Measurements from ENCODE around the gene TRDN.

TRDN gene

GRCh38 chr6:123565529-123565928, 71.2 kb downstream of the TRDN start:
- no peak overlapping the region for H2AFZ ChIP-seq (ENCODE audit: low read length)
- H3K4me3 ChIP-seq (ENCODE audit: low read length, poor library complexity, severe bottlenecking), result no peak overlapping the region
- H3K9me2 ChIP-seq (replicated peaks; ENCODE audit: low read depth, low read length), result no peaks in the 10 kb centered on the region
- no peaks in the 10 kb centered on the region for H3K79me2 ChIP-seq (ENCODE audit: insufficient read depth, low read length)
- H3K9ac ChIP-seq (ENCODE audit: low read depth, low read length, poor library complexity, severe bottlenecking), result no peak overlapping the region
- H3K4me1 ChIP-seq (ENCODE audit: insufficient read depth, low read length, poor library complexity, severe bottlenecking), result no peaks in the 10 kb centered on the region
- TF ChIP-seq EZH2phosphoT487 (IDR thresholded peaks at IDR 0.05; ENCODE audit: borderline replicate concordance), result no peak
- TF ChIP-seq, protein P1, sequence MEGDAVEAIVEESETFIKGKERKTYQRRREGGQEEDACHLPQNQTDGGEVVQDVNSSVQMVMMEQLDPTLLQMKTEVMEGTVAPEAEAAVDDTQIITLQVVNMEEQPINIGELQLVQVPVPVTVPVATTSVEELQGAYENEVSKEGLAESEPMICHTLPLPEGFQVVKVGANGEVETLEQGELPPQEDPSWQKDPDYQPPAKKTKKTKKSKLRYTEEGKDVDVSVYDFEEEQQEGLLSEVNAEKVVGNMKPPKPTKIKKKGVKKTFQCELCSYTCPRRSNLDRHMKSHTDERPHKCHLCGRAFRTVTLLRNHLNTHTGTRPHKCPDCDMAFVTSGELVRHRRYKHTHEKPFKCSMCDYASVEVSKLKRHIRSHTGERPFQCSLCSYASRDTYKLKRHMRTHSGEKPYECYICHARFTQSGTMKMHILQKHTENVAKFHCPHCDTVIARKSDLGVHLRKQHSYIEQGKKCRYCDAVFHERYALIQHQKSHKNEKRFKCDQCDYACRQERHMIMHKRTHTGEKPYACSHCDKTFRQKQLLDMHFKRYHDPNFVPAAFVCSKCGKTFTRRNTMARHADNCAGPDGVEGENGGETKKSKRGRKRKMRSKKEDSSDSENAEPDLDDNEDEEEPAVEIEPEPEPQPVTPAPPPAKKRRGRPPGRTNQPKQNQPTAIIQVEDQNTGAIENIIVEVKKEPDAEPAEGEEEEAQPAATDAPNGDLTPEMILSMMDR (conservative IDR thresholded peaks at IDR 0.05; ENCODE audit: low read length), result no peak
- no peaks in the 10 kb centered on the region for H3F3A ChIP-seq (ENCODE audit: low read depth)
- H3K27me3 ChIP-seq (ENCODE audit: insufficient read depth, low read length, poor library complexity, severe bottlenecking), result no peaks in the 10 kb centered on the region
- H4K20me1 ChIP-seq (ENCODE audit: insufficient read depth, low read length, poor library complexity, severe bottlenecking), result no peaks in the 10 kb centered on the region
- H3K36me3 ChIP-seq (ENCODE audit: insufficient read depth, low read length), result no peaks in the 10 kb centered on the region
- no peak overlapping the region for H3K4me2 ChIP-seq (ENCODE audit: low read depth, low read length, poor library complexity, severe bottlenecking)
- H3K9me3 ChIP-seq (ENCODE audit: insufficient read depth, low read depth, low read length), result no peaks in the 10 kb centered on the region

DNA sequence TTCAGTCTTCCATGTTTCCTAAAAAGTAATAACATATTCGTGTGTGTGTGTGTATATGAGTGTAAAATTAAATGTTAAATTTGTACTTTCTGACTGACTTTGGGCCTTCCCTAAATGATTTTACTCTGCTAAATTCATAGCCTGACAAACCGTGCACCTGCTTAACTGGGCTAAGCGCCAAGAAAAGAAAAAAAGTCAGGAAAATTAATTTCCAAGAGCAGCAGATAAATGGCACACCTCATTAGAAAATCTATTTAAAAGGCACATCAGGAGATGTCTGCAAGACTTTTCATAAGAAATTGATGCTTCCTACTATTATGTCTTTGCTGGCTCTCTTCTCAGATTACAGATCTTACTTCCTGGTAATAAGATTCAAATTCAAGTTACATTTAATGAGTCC, 72.4 kb downstream of the TRDN start:
- Histone ChIP-seq H3K9me2 (replicated peaks; ENCODE audit: low read depth, low read length) (no peaks in the 10 kb centered on the region), H3K4me1 (ENCODE audit: insufficient read depth, low read length, poor library complexity, severe bottlenecking) (no peaks in the 10 kb centered on the region), H3K9me3 (ENCODE audit: insufficient read depth, low read depth, low read length) (no peaks in the 10 kb centered on the region), H3K9ac (ENCODE audit: low read depth, low read length, poor library complexity, severe bottlenecking) (no peak overlapping the region), H3K27me3 (ENCODE audit: insufficient read depth, low read length, poor library complexity, severe bottlenecking) (no peaks in the 10 kb centered on the region), H3K79me2 (ENCODE audit: insufficient read depth, low read length) (no peaks in the 10 kb centered on the region), H3K4me3 (ENCODE audit: low read length, poor library complexity, severe bottlenecking) (no peak overlapping the region), H3F3A (ENCODE audit: low read depth) (no peaks in the 10 kb centered on the region), H3K4me2 (ENCODE audit: low read depth, low read length, poor library complexity, severe bottlenecking) (no peak overlapping the region), H4K20me1 (ENCODE audit: insufficient read depth, low read length, poor library complexity, severe bottlenecking) (no peaks in the 10 kb centered on the region), H3K36me3 (ENCODE audit: insufficient read depth, low read length) (no peaks in the 10 kb centered on the region), H2AFZ (ENCODE audit: low read length) (0 out of 2 replicates have a peak overlapping the region, but pooled peaks have one; percentile 26)
- TF ChIP-seq, protein P1 (conservative IDR thresholded peaks at IDR 0.05; ENCODE audit: low read length), result no peak
- no peak for TF ChIP-seq EZH2phosphoT487 (IDR thresholded peaks at IDR 0.05; ENCODE audit: borderline replicate concordance)

GRCh38 chr6:123562677-123563076, 74.1 kb downstream of the TRDN start:
- no peak overlapping the region for H3K9ac ChIP-seq (ENCODE audit: low read depth, low read length, poor library complexity, severe bottlenecking)
- no peak overlapping the region for H3K4me2 ChIP-seq (ENCODE audit: low read depth, low read length, poor library complexity, severe bottlenecking)
- H3K9me2 ChIP-seq (replicated peaks; ENCODE audit: low read depth, low read length), result no peaks in the 10 kb centered on the region
- TF ChIP-seq, protein P1 (conservative IDR thresholded peaks at IDR 0.05; ENCODE audit: low read length), result no peak
- TF ChIP-seq EZH2phosphoT487 (IDR thresholded peaks at IDR 0.05; ENCODE audit: borderline replicate concordance), result no peak
- H3K79me2 ChIP-seq (ENCODE audit: insufficient read depth, low read length), result no peaks in the 10 kb centered on the region
- H3K4me1 ChIP-seq (ENCODE audit: insufficient read depth, low read length, poor library complexity, severe bottlenecking), result no peaks in the 10 kb centered on the region
- no peaks in the 10 kb centered on the region for H3K9me3 ChIP-seq (ENCODE audit: insufficient read depth, low read depth, low read length)
- H3F3A ChIP-seq (ENCODE audit: low read depth), result no peaks in the 10 kb centered on the region
- no peaks in the 10 kb centered on the region for H3K27me3 ChIP-seq (ENCODE audit: insufficient read depth, low read length, poor library complexity, severe bottlenecking)
- no peaks in the 10 kb centered on the region for H4K20me1 ChIP-seq (ENCODE audit: insufficient read depth, low read length, poor library complexity, severe bottlenecking)
- H2AFZ ChIP-seq (ENCODE audit: low read length), result no peak overlapping the region
- no peaks in the 10 kb centered on the region for H3K36me3 ChIP-seq (ENCODE audit: insufficient read depth, low read length)
- no peak overlapping the region for H3K4me3 ChIP-seq (ENCODE audit: low read length, poor library complexity, severe bottlenecking)
